ENCODE measurements around the gene SAMSN1. TPM values are rescaled to one million over a fixed set of nuclear protein-coding genes. Genes with fewer than 3 reads are reported as not detected.

Gene SAMSN1
- total RNA-seq, 1 donor: under 0.01 TPM

GRCh38 chr21:14493731-14494130 lies 52.4 kb downstream of the SAMSN1 start:
- H3K4me1 ChIP-seq (ENCODE audit: insufficient read depth, low read length): no peaks in the 10 kb centered on the region
- no peak overlapping the region for H3K4me2 ChIP-seq (ENCODE audit: insufficient read depth, low read length)
- no peaks in the 10 kb centered on the region for H4K20me1 ChIP-seq (ENCODE audit: insufficient read depth, low read length)
- H3K4me3 ChIP-seq (ENCODE audit: insufficient read depth, low read length): no peak overlapping the region
- peaks cover 3% of the 10 kb centered on the region for H3K9me3 ChIP-seq (ENCODE audit: low read depth, low read length)
- H3K27me3 ChIP-seq (ENCODE audit: insufficient read depth, low read length): no peaks in the 10 kb centered on the region
- no peaks in the 10 kb centered on the region for H3K79me2 ChIP-seq (ENCODE audit: insufficient read depth, low read length)
- no peak for DNase-seq (ENCODE audit: insufficient read length, low spot score, missing footprints)
- no peaks in the 10 kb centered on the region for H3K36me3 ChIP-seq (ENCODE audit: insufficient read depth, low read length)
- H2AFZ ChIP-seq (ENCODE audit: low read length): no peak overlapping the region
- no peak for TF ChIP-seq CTCF (IDR thresholded peaks at IDR 0.05; ENCODE audit: extremely low read depth, low read depth, low read length)
- no peak overlapping the region for H3K27ac ChIP-seq (ENCODE audit: low read depth, low read length)

GRCh38 chr21:14492931-14493330 lies 53.2 kb downstream of the SAMSN1 start:
- H3K4me1 ChIP-seq (ENCODE audit: insufficient read depth, low read length): no peaks in the 10 kb centered on the region
- no peak for DNase-seq (ENCODE audit: insufficient read length, low spot score, missing footprints)
- H3K4me2 ChIP-seq (ENCODE audit: insufficient read depth, low read length): no peak overlapping the region
- H3K36me3 ChIP-seq (ENCODE audit: insufficient read depth, low read length): no peaks in the 10 kb centered on the region
- no peak overlapping the region for H2AFZ ChIP-seq (ENCODE audit: low read length)
- no peaks in the 10 kb centered on the region for H3K27me3 ChIP-seq (ENCODE audit: insufficient read depth, low read length)
- H3K27ac ChIP-seq (ENCODE audit: low read depth, low read length): no peak overlapping the region
- H4K20me1 ChIP-seq (ENCODE audit: insufficient read depth, low read length): no peaks in the 10 kb centered on the region
- H3K79me2 ChIP-seq (ENCODE audit: insufficient read depth, low read length): no peaks in the 10 kb centered on the region
- H3K9me3 ChIP-seq (ENCODE audit: low read depth, low read length): peaks cover 3% of the 10 kb centered on the region
- TF ChIP-seq CTCF (IDR thresholded peaks at IDR 0.05; ENCODE audit: extremely low read depth, low read depth, low read length): no peak
- no peak overlapping the region for H3K4me3 ChIP-seq (ENCODE audit: insufficient read depth, low read length)

GRCh38 chr21:14491269-14491681 lies 54.8 kb downstream of the SAMSN1 start:
- peaks cover 3% of the 10 kb centered on the region for H3K9me3 ChIP-seq (ENCODE audit: low read depth, low read length)
- H3K4me3 ChIP-seq (ENCODE audit: insufficient read depth, low read length): no peak overlapping the region
- H3K27ac ChIP-seq (ENCODE audit: low read depth, low read length): no peak overlapping the region
- no peak overlapping the region for H2AFZ ChIP-seq (ENCODE audit: low read length)
- H3K36me3 ChIP-seq (ENCODE audit: insufficient read depth, low read length): no peaks in the 10 kb centered on the region
- no peak overlapping the region for H3K4me2 ChIP-seq (ENCODE audit: insufficient read depth, low read length)
- TF ChIP-seq CTCF (IDR thresholded peaks at IDR 0.05; ENCODE audit: extremely low read depth, low read depth, low read length): no peak
- H4K20me1 ChIP-seq (ENCODE audit: insufficient read depth, low read length): no peaks in the 10 kb centered on the region
- no peak for DNase-seq (ENCODE audit: insufficient read length, low spot score, missing footprints)
- no peaks in the 10 kb centered on the region for H3K79me2 ChIP-seq (ENCODE audit: insufficient read depth, low read length)
- no peaks in the 10 kb centered on the region for H3K27me3 ChIP-seq (ENCODE audit: insufficient read depth, low read length)
- H3K4me1 ChIP-seq (ENCODE audit: insufficient read depth, low read length): no peaks in the 10 kb centered on the region

- Histone ChIP-seq H3K79me2 (ENCODE audit: insufficient read depth, low read length) (no peaks in the 10 kb centered on the region), H4K20me1 (ENCODE audit: insufficient read depth, low read length) (no peaks in the 10 kb centered on the region), H3K4me2 (ENCODE audit: insufficient read depth, low read length) (no peak overlapping the region), H3K27me3 (ENCODE audit: insufficient read depth, low read length) (no peaks in the 10 kb centered on the region), H2AFZ (ENCODE audit: low read length) (no peak overlapping the region), H3K27ac (ENCODE audit: low read depth, low read length) (no peak overlapping the region), H3K9me3 (ENCODE audit: low read depth, low read length) (peaks cover 3% of the 10 kb centered on the region), H3K4me3 (ENCODE audit: insufficient read depth, low read length) (no peak overlapping the region), H3K36me3 (ENCODE audit: insufficient read depth, low read length) (no peaks in the 10 kb centered on the region), H3K4me1 (ENCODE audit: insufficient read depth, low read length) (no peaks in the 10 kb centered on the region)
- DNase-seq (ENCODE audit: insufficient read length, low spot score, missing footprints): no peak
- no peak for TF ChIP-seq CTCF (IDR thresholded peaks at IDR 0.05; ENCODE audit: extremely low read depth, low read depth, low read length)
These were observed 57.4 kb downstream of the SAMSN1 start for GRCh38 chr21:14488672-14489204.

All from osteoblast (primary cell).